Measurements from ENCODE around the gene ZC3H13. TPM values are rescaled to one million over a fixed set of nuclear protein-coding genes. Genes with fewer than 3 reads are reported as not detected.

Gene ZC3H13
- total RNA-seq, 1 donor from 2014 or later, result 72.3 TPM

- no peak overlapping the region for H3K27ac Mint-ChIP-seq (ENCODE audit: unreplicated experiment)
- no peaks in the 10 kb centered on the region for H3K4me1 Mint-ChIP-seq (ENCODE audit: low read depth, unreplicated experiment)
- TF ChIP-seq, protein P1, sequence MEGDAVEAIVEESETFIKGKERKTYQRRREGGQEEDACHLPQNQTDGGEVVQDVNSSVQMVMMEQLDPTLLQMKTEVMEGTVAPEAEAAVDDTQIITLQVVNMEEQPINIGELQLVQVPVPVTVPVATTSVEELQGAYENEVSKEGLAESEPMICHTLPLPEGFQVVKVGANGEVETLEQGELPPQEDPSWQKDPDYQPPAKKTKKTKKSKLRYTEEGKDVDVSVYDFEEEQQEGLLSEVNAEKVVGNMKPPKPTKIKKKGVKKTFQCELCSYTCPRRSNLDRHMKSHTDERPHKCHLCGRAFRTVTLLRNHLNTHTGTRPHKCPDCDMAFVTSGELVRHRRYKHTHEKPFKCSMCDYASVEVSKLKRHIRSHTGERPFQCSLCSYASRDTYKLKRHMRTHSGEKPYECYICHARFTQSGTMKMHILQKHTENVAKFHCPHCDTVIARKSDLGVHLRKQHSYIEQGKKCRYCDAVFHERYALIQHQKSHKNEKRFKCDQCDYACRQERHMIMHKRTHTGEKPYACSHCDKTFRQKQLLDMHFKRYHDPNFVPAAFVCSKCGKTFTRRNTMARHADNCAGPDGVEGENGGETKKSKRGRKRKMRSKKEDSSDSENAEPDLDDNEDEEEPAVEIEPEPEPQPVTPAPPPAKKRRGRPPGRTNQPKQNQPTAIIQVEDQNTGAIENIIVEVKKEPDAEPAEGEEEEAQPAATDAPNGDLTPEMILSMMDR (IDR thresholded peaks at IDR 0.05; ENCODE audit: partially characterized antibody, unreplicated experiment), result no peak
- H3K27me3 Mint-ChIP-seq (ENCODE audit: unreplicated experiment), result no peaks in the 10 kb centered on the region
- no peak overlapping the region for H3K4me3 Mint-ChIP-seq (ENCODE audit: unreplicated experiment)
- no peak for DNase-seq
- H3K9me3 Mint-ChIP-seq (ENCODE audit: unreplicated experiment), result no peaks in the 10 kb centered on the region
- no peaks in the 10 kb centered on the region for H3K36me3 Mint-ChIP-seq (ENCODE audit: unreplicated experiment)
Measured at GRCh38 chr13:45954836-45955800, 97.4 kb downstream of the ZC3H13 start.

DNA sequence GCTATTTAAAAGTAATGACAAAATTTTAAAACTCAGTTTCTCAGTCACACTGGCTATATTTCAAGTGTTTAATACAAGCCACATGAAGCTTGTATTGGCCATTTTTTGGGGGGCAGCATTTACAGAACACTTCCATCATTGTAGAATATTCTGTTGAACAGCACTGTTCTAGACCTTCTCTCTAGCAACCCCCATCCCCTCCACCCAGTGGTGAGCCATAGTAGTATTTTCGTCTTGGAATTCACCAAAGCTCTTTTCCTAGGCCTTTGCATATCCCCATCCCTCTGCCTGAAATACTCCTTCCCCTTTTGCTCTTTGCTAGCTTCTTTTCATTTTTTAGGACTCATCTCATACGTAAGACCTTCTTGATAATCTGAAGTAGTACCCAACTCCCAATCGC lies 99.5 kb downstream of the ZC3H13 start:
- Mint-ChIP-seq H3K4me1 (ENCODE audit: low read depth, unreplicated experiment) (no peaks in the 10 kb centered on the region), H3K27me3 (ENCODE audit: unreplicated experiment) (no peaks in the 10 kb centered on the region), H3K27ac (ENCODE audit: unreplicated experiment) (no peak overlapping the region), H3K36me3 (ENCODE audit: unreplicated experiment) (no peaks in the 10 kb centered on the region), H3K4me3 (ENCODE audit: unreplicated experiment) (no peak overlapping the region), H3K9me3 (ENCODE audit: unreplicated experiment) (no peaks in the 10 kb centered on the region)
- DNase-seq, result no peak
- TF ChIP-seq, protein P1 (IDR thresholded peaks at IDR 0.05; ENCODE audit: partially characterized antibody, unreplicated experiment), result no peak

- Mint-ChIP-seq H3K4me3 (ENCODE audit: unreplicated experiment) (no peak overlapping the region), H3K27ac (ENCODE audit: unreplicated experiment) (no peak overlapping the region), H3K9me3 (ENCODE audit: unreplicated experiment) (no peaks in the 10 kb centered on the region), H3K4me1 (ENCODE audit: low read depth, unreplicated experiment) (no peaks in the 10 kb centered on the region), H3K27me3 (ENCODE audit: unreplicated experiment) (no peaks in the 10 kb centered on the region), H3K36me3 (ENCODE audit: unreplicated experiment) (no peaks in the 10 kb centered on the region)
- no peak for DNase-seq
- TF ChIP-seq, protein P1 (IDR thresholded peaks at IDR 0.05; ENCODE audit: partially characterized antibody, unreplicated experiment), result no peak
Measured at GRCh38 chr13:45951724-45952123, 100.8 kb downstream of the ZC3H13 start.

- TF ChIP-seq, protein P1 (IDR thresholded peaks at IDR 0.05; ENCODE audit: partially characterized antibody, unreplicated experiment), result no peak
Measured at GRCh38 chr13:45951166-45951565, 101.4 kb downstream of the ZC3H13 start.

DNA sequence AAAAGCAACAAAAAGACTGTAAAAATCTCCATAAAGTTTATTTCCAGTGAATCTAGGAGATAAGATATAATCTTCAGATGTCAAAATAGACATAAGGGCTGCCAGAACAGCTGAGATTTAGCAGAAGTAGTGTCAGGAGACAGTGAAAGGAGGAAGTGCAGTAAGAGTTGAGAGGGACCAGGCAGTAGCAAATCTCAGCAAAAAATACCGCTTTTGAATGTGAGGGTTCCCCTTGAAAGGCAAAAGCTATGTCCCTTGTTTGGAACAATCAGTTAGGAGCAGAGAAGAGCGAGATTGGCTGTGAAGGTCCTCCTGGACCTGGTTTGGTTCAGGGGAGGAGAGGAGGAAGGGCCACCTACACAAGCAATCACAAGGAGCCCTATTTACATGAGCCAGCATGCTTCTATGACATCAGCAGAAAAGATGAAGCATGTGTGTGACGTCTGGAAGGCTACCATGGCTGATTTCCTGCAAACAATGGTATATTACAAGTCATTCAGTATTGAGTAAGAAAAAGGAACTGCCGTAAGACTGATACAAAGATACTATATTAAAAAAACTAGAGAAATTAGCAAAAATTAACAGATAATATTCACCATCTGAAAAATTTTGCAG lies 102.1 kb downstream of the ZC3H13 start:
- H3K36me3 Mint-ChIP-seq (ENCODE audit: unreplicated experiment), result no peaks in the 10 kb centered on the region
- TF ChIP-seq, protein P1 (IDR thresholded peaks at IDR 0.05; ENCODE audit: partially characterized antibody, unreplicated experiment), result no peak
- no peak overlapping the region for H3K27ac Mint-ChIP-seq (ENCODE audit: unreplicated experiment)
- H3K27me3 Mint-ChIP-seq (ENCODE audit: unreplicated experiment), result no peaks in the 10 kb centered on the region
- no peak for DNase-seq
- H3K4me1 Mint-ChIP-seq (ENCODE audit: low read depth, unreplicated experiment), result no peaks in the 10 kb centered on the region
- no peaks in the 10 kb centered on the region for H3K9me3 Mint-ChIP-seq (ENCODE audit: unreplicated experiment)
- no peak overlapping the region for H3K4me3 Mint-ChIP-seq (ENCODE audit: unreplicated experiment)

More at GRCh38 chr13:45951166-45951565, 101.4 kb downstream of the ZC3H13 start:
- H3K27ac Mint-ChIP-seq (ENCODE audit: unreplicated experiment), result no peak overlapping the region
- no peak for DNase-seq
- H3K4me1 Mint-ChIP-seq (ENCODE audit: low read depth, unreplicated experiment), result no peaks in the 10 kb centered on the region
- no peaks in the 10 kb centered on the region for H3K36me3 Mint-ChIP-seq (ENCODE audit: unreplicated experiment)
- H3K27me3 Mint-ChIP-seq (ENCODE audit: unreplicated experiment), result no peaks in the 10 kb centered on the region
- no peak overlapping the region for H3K4me3 Mint-ChIP-seq (ENCODE audit: unreplicated experiment)
- no peaks in the 10 kb centered on the region for H3K9me3 Mint-ChIP-seq (ENCODE audit: unreplicated experiment)

All from glutamatergic neuron (in vitro differentiated cells).